ENCODE measurements around the gene CLDN9.

DNA sequence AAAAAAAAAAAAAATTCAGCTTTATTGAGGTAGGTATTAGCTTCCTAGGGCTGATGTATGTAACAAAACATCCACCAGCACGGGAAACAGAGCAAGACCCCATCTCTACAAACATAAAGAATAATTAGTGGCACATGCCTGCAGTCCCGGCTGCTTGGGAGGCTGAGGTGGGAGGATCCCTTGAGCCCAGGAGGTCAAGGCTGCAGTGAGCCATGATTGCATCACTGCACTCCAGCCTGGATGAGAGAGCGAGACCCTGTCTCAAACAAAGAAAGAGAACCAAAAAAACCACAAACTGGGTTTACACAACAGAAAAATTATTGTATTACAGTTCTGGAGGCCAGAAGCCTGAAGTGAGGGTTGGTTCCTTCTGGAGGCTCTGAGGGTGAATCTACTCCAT lies 29.7 kb downstream of the CLDN9 start:
- TF ChIP-seq, protein P1, sequence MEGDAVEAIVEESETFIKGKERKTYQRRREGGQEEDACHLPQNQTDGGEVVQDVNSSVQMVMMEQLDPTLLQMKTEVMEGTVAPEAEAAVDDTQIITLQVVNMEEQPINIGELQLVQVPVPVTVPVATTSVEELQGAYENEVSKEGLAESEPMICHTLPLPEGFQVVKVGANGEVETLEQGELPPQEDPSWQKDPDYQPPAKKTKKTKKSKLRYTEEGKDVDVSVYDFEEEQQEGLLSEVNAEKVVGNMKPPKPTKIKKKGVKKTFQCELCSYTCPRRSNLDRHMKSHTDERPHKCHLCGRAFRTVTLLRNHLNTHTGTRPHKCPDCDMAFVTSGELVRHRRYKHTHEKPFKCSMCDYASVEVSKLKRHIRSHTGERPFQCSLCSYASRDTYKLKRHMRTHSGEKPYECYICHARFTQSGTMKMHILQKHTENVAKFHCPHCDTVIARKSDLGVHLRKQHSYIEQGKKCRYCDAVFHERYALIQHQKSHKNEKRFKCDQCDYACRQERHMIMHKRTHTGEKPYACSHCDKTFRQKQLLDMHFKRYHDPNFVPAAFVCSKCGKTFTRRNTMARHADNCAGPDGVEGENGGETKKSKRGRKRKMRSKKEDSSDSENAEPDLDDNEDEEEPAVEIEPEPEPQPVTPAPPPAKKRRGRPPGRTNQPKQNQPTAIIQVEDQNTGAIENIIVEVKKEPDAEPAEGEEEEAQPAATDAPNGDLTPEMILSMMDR (IDR thresholded peaks at IDR 0.05; ENCODE audit: low read depth, low read length, poor library complexity, severe bottlenecking), result no peak
- no peak for TF ChIP-seq EZH2phosphoT487 (IDR thresholded peaks at IDR 0.05; ENCODE audit: borderline replicate concordance, low read length)
